CD4-positive, alpha-beta T cell treated with Interleukin-6 at 100 ng/mL for 8 hours (primary cell): ENCODE measurements around the gene ATP2B1.
A peak's percentile ranks its signal among the peaks of the same experiment; 100 is the strongest.

ENCODE experiments used
- DNase-seq: peaks from one replicate; pipeline ENCODE4 v3.0.0-alpha.2; 2020; ENCODE audit warnings: mixed read lengths, low spot score

Gene ATP2B1

DNA sequence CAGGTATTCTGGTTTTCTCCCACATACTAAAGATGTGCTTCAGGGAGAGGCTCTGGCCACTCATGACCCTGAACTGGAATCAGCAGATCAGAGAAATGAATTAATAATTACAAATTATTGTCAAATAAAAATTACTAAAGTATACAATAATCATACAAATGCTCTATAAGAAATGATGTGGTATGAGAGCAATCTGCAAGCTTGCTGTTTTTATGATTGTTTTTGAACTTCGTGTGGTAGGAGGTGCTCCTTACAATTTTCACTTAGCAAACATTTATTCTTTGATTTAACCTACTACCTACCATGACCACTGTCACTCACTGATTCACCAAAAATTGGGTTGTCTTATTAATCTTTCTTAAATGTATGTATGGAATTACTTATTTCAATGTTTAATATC is 16.2 kb downstream of the ATP2B1 start:
- no peak for DNase-seq

DNA sequence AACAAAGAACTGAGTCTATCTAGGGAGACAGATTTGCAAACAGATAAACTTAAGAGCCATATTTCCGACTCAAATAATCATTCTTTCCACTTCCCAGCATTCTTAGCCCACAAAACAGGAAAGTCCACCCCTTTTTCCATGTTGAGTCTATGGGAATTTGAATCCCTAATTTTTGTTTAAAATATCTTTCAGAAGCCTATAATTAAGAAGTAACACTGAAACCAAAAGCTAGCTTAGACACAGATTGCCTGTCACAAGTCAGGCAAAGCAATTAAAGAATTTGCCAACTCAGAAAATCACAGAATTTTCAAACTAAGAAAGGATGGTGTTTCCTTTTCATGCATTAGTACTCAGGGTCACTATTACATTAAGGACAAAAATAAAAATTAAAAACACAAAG is 17.0 kb downstream of the ATP2B1 start:
- no peak for DNase-seq

DNA sequence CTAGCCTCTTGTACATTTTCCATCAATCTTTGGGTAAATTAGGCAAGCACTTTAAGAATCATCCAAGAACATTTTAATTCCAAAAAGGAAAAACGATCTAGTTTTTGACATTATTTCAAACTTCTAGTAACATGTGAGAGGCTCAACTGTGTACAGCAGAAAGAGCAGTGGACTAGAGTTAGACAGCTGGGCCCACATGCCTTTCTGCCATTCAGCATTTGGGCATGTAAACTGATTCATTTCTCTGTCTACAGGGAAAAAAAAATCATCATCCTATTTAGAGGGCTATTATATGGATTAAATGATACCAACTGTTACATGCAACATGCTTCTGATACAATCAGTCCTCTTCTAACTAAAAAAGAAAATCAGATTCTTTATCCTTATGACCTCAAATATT is 17.7 kb downstream of the ATP2B1 start:
- no peak for DNase-seq

DNA sequence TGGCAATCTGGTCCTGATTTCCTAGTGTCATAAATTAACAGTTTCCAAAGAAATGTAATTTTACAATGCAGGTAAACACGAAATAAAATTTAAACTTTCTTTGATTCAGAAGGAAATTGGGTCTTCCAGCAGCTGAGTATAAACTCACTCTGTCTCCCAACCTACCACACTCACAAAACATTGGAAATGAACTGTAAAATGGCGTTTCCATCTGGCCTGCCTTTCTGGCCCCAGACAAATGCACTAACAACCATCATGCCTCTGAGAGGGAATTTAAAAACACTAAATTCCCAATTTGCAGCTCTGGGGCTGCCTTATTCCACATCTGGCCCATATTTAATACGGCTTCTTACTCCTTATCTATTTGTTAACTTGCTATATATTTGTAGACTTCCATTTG is 19.3 kb downstream of the ATP2B1 start:
- DNase-seq = no peak

DNA sequence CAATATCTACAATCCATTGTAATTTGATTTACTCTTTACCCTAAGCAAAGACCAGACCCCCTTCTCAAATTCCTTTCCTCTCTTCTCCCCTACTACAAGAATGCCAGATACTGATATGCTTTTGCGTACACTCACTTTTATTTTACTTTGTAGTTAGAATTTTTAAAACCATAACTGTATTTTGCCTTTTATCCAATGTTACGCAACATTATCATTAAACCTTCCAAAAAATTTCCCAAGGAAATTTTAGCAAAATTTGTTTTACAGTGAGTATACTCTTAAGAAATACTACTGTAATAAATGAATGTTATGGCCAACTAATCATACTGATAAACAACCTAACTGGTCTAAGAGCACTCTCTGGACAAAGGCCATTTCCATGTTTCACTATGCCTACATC is 22.3 kb downstream of the ATP2B1 start:
- no peak for DNase-seq

DNA sequence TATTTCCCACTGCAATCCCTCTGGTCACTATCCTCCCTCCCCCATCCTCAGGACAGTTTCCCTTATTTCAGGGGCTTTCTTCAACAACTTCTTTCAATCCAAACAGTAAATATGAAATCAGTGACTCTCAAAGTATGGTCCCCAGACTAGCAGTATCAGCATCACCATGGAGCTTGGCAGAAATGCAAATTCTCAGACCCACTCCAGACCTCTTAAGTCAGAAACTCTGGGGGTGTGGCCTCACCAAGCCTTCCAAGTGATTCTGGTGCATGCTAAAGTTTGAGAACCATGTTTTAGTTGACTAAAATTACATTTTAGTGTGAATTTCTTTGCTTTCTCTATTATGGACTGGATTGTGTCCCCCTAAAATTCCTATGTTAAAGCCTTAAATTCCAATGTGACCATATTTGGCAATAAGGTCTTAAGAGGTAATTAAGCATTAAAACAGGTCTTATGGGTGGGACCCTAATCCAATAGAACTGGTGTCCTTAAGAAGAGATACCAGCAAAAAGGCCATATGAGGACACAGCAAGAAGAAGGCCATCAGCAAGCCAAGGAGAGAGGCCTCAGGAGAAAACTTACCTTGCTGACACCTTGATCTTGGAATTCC is 23.2 kb downstream of the ATP2B1 start:
- DNase-seq = no peak

DNA sequence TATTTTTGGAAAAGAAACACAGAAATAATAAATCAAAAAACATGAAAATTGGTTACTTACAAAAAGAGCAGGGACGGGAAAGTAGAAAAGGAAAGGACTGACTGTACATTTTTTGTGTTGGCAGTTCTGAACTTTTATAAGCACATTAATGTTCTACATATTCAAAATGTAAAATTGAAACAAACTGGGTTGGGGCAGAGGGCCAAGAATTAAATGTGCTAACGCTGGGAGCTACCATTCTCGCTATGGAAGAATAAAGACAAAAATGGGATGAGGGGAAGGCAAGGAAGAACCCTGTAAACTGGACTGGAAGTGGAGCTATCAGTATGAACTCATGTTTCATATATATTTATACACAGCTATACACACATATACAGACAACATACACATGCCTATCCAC is 24.5 kb downstream of the ATP2B1 start:
- no peak for DNase-seq

DNA sequence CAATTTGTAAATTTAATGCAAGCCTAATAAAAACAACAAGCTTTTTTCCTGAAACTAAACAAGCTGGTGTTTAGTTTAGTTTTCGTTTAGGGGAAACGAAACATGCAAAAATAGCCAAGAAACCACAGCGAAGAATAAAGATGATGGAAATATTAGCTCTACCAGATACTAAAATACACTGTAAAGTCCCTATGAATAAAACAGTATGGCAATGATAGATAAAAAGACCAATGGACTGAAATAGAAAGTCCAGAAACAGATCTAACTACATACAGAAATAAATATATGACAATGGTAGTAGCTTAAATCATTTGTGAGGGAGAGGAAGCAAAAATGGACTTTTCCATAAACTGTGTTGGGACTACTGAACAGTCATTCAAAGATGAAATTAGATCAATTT is 26.4 kb downstream of the ATP2B1 start:
- no peak for DNase-seq

DNA sequence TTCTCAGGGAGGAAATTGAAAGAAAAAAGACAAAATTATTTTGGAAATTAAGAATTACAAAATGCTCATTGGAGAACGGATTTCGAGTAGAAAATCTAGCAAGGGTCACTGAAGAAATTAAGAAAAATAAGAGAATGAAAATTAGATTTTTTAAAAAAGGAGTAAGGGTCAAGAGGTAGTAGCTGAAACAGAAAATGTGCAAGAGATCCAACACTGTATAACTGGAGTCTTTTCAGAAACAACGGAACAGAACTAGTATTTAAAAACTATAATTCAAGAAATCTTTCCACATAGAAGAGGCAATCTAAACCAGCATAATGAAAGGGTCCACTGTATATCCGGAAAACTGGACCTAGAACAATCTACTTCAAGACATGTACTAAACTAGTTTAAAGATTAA is 28.2 kb downstream of the ATP2B1 start:
- DNase-seq = no peak

DNA sequence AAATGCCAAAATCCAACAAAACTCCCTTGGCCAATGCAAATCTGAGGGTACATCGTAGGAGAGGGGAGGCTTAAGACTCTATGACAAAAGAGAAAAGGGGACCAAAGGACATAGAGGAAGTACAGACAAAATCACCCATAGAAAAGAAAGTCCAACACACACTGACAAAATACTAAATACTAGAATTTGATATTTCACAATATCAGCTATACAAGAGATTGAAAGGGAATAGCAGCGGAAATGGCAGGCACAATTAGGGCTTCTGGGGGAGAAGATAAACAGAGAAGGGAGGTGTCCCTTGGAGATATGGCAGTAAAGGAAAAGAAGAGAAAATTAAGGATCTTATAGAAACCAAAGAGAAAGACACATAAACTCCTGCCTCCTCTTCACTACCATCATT is 29.0 kb downstream of the ATP2B1 start:
- DNase-seq = no peak

DNA sequence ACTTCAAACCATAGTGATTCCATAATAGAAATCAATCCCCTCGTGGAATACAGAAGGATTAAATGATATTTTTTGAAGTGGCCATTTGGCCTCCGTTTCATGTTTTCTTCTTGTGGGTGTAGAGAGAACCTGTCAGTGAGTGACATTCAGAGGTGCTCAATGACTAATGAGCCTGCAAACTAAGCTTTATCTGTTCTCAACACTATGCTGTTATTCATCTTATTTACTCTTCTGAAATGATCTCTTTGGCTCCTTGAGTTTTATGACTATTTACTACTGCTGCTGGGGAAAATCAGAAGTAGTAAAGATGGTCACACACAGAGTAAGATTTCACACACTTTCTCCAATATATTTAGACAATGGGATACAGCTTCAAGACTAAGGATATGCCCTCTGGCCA is 30.4 kb downstream of the ATP2B1 start:
- DNase-seq = no peak

DNA sequence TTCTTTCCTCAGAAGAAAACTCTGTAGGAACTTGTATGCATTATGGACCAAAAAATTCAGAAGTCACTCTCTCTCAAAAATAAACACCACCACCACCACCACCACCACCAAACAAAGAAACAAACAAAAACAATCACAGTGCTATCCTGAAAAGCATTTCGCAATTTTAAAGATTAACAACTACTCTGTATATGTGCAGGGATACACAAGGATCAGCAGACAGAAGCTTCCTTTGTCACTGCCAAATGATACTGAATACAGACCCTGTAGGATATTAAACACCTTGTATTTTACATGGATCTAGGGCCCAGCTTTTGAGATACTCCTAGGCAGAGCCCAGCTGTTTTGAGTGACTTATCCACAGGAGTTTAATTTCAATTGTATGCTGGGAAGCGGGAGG is 31.7 kb downstream of the ATP2B1 start:
- no peak for DNase-seq

DNA sequence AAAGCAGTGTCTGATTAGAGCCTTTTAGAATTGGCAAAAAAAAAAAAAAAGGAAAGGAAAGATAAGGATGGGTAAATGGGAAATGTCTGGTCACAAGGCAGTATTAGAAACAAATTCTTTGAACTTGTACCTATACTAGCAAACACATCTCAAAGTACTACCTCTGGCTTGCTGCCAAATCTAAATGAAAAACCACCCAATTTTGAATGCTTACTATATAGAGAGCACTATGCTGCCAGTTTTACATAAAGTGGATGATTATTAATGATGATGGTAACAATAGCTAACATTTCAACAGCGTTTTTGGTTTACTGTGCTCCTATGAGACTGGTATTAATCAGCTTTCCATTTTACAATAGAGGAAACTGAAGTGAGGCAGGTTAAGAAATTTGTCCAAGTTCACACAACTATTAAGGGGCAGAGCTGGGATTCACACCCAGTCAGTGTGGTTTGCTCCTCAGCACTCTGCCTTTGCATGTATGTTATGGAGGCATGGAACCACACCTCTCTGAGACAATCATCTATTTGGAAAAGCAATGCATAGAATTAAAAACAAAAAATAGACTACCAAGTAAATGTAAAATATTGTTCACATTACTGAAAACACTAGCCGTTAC is 34.2 kb downstream of the ATP2B1 start:
- DNase-seq = no peak

DNA sequence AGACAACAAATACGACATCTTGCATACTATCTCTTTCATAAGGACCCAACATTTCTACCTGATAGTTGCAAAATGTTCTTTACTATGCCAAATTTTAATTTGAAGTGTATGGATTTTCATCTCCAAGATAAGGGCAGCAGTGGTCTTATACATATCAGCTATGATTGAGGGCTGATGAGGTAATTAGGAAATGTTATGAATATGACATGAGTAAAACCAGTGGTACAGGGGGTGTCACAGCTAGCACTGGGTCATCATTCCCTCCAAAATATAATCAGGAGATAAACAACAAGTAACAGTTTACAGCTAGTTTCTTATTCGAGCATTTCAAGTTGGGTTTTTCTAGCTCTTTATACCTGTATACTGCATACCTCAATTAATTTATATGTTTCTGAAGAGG is 35.0 kb downstream of the ATP2B1 start:
- DNase-seq = no peak

DNA sequence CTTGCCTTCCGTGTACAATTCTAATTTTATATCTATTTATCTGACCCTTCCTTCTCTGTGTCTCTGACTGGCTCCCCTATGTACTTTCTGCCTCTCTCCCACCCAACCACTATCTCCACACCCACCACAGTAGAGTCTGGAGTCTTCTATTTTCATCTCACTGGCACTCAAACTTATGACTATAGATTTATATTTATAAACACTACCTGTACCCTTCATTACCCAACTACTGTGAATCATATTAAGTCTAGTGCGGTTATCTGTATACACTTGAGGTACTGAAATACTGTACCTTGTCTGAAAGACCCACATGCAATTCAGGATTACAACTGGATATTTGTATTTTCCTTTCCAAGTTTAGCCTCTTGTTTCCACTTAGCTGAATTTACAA is 36.1 kb downstream of the ATP2B1 start:
- DNase-seq = no peak

DNA sequence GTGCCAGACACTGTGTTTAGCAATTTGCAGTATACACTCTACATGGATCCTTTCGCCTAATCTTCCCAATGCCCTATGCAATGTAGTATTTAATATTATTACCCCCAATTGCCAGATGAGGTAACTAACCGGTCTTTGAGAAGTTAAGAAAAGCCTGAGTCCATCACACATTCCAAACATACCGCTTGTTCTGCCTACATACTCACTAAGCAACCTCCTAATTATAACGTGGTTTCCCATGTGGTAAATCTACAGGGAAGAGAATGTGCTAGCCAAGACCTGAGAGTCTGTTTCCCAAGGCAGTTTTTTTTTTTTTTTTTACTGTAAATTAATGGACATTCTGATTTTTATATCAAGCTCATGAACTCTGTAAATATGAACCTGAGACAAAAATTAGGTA is 37.2 kb downstream of the ATP2B1 start:
- DNase-seq = no peak

DNA sequence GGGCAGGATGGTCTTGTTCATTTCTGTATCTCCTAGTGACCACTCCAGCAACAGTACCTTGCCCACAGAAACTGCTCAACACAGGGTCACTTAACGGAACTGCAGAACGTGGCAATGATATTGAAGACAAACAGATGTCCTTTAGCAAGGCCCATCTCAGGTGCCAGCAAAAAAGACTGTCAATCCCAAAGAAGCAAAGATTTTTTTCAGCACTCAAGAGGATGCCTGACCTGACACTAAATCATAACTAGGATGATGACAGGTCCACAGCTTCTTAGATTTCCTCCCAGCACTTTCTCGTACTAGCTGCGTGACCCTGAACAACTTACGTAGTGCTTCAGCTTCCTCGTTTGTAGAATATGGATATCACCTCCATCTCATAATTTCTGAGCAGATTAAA is 39.4 kb downstream of the ATP2B1 start:
- no peak for DNase-seq

DNA sequence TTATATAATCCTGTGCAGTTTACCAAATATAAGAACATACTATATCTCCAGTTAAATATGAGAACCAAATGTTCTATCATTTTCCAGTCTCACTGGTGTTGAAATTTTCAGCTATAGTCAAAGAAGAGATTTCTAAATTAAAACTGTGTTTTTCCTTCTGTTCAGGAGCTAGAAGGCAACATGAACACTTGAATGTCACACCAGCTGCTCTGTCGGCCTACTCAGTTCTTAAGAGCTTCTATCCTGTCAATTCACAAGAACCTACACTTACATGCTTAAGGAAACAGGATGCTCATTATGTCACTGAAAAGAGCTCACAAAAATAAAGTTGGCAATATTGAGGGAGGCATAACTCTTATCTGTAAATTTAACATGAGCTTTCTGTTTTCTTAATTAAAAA is 43.1 kb downstream of the ATP2B1 start:
- DNase-seq = no peak

DNA sequence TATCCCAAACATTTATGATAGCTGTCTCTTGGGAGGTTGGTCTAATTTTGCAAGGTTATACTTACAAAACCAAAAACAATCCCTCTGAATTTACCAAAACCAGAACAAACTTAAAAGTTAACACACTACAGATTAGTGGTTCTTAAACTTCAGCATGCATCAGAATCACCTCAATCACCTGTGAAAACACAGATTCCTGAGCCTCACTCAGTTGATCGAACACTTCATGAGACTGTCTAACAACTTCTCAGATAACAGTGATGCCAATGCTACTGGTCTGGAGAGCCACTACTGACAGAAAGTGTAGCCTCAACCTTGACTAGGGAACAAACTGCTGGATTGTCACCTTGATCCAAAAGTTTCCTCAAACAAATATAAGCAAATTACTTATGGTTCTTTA is 44.2 kb downstream of the ATP2B1 start:
- no peak for DNase-seq

DNA sequence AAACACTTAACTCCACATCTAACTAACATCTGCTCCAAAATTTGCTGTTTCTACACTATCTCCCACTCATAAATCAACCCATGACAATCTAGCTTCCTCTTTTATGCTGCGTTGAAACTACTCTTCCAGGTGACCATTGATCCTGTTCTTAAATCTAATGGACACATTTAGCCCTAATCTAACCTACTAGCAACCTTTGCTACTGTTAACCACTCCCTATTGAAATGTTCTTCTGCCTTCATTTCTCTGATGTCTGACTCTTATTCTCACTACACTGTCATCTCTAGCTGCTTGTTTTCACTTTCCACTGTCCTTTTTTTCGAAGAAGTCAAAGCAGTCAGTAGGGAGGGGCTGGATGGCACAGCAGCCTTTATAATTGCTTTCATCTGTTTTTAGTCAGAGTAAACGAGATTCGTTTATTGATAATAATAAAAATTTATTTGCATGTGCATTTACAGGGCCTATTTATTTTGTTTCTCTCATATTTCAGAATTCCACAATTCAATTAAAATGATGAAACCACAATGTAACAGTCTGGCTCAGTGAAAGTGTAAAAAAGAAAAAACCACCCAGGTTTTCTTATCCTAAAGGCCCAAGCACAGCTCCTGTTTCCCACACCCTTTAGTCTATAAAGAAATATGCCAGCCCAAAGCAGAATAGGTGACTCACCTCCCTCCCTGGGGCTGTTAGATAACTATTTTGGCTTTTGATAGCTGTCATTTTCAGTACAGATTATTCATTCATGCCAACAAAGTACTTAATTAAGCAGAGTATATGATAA is 44.9 kb downstream of the ATP2B1 start:
- peak; percentile 9 for DNase-seq

DNA sequence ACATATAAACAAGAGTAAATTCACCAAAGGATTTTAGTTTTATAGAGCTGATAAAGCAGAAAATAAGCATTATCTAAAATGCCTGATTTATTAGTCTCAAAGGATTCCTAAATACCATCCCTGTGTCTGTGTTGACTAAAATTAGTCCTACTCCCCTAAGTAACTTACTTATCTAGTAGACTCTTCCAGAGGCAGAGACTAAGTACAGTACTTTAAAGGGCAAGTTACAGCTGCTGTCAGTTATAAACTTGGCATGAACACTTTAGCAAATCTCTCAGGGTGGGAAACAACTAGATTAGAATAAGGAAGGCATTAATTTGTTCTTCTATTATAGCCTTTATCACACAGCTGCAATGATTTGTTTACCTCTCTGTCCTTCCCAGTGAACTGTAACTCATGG is 46.0 kb downstream of the ATP2B1 start:
- DNase-seq = no peak

DNA sequence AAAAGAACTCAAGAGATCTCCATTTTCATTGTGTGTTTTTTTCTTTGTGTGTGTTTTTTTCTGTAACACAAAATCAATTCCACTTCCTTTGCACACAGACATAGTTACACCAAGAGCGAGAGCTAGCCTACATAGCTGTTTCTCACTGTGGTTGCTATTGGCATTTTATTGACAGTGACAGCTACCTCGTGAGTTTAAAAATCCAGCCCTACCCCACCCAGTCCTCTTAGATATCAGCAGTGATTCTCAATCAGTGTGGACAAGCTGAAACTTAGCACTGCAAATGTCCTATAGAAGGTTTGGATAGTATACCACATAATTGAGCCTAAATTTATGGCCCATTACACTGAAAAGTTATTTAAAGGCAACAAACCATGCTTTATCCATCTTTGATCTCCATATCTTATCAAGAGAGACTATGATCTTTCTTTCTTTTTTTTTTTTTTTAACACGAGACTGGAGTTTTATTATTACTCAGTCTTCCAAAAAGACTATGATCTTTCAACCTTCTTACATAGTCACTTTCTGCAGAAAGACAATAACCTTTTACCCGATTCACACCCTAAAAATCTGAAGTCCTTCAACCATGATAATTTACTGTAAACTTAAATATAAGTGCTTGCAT is 46.8 kb downstream of the ATP2B1 start:
- DNase-seq = no peak

DNA sequence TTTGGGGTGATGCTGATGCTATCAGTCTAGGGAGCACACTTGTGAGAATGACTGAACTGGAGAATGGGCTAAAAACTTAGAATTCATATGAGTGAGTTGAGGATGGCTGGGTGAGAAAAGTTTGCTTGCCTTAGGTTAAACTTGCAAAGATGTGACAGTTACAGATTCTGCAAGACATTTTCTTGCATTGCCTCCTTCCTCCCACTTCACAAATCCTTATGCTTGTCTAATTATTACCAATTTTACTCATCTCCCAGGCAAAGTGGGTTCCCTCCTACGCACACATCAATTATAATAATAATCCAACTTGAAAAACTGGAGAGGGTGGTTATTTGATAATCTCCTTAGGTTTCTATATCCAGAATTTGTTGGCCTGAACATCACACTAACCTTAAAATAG is 50.9 kb downstream of the ATP2B1 start:
- no peak for DNase-seq
